GM21619 (cell line): ENCODE measurements around the gene PAPLN.

Experiments
- ATAC-seq: cut with Tn5 transposase; IDR thresholded peaks from one replicate; pipeline ENCODE4 v1.9.1; 2021; ENCODE audit not compliant: unreplicated experiment

Gene PAPLN

DNA sequence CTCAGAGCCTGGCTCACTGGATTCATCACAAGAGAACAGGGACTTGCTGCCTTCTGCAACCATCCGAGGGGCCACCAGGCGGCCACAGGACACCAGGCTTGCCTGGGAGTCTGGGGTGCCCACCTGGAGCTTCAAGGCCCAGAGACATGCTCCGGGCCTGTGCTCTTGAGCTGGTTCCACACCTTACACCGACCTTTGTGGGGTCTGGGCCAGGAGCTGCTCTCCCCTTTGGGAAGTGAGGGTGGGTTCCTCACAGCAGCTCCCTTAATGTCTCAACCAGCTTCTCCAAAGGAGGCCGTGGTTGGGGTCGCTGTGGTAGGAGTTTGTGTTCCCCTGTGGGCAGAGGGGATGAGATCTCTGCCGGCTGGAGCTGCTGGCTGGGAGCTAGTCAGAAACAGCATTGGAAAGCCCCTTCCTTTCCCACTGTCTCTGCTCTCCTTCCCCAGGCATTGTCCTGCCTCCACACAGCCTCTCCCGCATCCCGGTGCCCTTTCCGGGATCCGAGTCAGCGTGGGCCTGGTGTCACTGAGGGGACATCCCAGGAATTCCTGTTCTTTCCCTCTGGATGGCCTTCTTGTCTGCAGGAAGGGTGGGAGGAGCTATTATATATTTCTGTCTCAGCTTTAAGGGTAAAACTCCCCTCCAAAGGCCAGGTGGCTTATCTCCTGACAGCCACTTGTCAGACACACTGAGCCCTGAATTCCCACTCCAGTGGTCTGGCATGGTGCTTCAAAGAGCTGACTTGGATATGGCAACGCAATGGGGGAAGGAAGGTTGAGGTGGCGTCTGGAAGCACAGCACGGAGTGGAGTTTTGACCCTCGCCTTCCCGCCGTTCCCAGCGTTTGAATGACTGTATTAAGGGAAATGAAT lies 5.1 kb upstream of the PAPLN start:
- no peak for ATAC-seq

DNA sequence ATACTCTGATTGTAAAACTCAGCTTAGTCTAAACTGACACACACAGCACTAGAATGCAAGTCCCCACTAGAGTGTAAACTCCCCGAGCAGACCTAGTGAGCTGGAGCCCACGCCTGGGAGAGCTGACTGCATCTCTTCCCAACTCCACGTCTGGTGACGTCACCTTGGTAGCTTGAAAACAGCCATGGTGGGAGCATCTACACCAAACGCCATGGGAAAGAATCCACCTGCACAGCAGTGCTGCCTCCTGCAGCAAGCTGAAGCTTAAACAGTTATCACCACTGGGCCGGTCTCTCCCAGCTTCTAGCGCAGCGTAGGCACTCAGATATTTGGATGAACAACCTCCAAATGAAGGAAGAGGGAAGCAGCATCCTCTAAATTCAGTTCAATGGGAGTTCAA lies 4.3 kb upstream of the PAPLN start:
- no peak for ATAC-seq

- ATAC-seq, result no peak
Observed at GRCh38 chr14:73233564-73233963, 3.7 kb upstream of the PAPLN start.

- ATAC-seq, result no peak
Observed at GRCh38 chr14:73234029-73234428, 3.3 kb upstream of the PAPLN start.

- no peak for ATAC-seq
Observed at GRCh38 chr14:73234586-73235394, 2.5 kb upstream of the PAPLN start.

GRCh38 chr14:73235531-73236155 lies 1.7 kb upstream of the PAPLN start:
- ATAC-seq, result no peak

GRCh38 chr14:73236157-73236556 lies 1.1 kb upstream of the PAPLN start:
- no peak for ATAC-seq

DNA sequence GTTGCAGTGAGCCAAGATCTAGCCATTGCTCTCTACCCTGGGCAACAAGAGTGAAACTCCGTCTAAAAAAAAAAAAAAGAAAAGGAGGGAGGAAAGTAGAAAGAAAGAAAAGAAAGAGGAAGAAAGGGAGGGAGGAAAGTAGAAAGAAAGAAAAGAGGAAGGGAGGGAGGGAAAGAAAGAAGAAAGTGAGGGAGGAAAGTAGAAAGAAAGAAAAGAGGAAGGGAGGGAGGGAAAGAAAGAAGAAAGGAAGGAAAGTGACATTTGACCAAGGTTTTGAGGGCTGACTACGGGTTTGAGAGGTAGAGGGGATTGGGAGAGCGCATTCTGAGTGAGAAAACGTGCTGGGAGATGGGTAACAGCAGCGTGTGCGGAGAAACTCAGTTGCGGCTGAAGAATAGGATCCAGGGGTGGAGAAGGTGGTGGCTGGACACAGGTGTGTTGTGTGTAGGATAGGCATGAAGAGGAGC lies 521 bp upstream of the PAPLN start:
- ATAC-seq, result no peak

- ATAC-seq, result no peak
Observed at GRCh38 chr14:73237786-73238423, 599 bp downstream of the PAPLN start.

DNA sequence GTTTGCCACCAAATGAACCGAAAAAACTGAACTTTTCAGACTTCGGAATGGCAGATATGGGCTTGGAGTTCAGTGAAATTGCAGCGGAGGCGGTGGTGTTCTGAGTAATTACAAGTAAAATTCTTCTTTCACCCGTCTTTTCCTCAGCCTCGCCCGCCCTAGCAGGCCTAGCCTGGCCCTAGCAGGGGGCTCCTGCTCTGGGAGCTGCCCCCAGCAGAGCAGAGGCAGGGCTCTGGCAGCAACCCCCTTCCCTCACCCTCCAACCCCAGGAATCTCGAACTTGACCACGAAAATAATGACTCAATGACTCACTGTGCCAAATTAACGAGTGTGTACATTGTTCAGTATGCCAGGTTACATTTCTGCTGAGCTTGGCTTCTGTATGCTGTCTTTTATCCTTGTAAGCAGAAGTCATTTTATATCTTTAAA lies 1.1 kb downstream of the PAPLN start:
- no peak for ATAC-seq

DNA sequence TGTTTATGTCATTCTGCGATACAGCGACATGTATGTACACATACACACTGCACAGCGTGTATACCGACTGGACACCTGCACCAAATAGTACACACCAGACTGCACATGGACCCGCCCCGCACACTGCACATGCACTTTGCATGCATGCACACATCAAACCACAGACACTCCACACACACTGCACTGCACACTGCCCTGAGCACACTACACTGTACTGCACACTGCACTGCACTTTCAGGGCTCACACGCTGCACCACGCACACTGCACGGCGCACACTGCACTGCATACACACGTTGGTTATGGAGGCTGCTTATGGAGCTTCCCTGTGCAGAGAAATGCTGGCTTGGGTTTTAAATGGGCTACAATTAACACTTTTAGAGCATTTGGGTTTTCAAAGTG lies 1.6 kb downstream of the PAPLN start:
- no peak for ATAC-seq

- ATAC-seq, result no peak
Observed at GRCh38 chr14:73239393-73240241, 2.3 kb downstream of the PAPLN start.

- ATAC-seq, result no peak
Observed at GRCh38 chr14:73240816-73241480, 3.6 kb downstream of the PAPLN start.

GRCh38 chr14:73241481-73242165 lies 4.3 kb downstream of the PAPLN start:
- no peak for ATAC-seq

- ATAC-seq, result no peak
Observed at GRCh38 chr14:73242357-73242901, 5.1 kb downstream of the PAPLN start.

GRCh38 chr14:73243341-73243740 lies 6.0 kb downstream of the PAPLN start:
- ATAC-seq, result no peak

DNA sequence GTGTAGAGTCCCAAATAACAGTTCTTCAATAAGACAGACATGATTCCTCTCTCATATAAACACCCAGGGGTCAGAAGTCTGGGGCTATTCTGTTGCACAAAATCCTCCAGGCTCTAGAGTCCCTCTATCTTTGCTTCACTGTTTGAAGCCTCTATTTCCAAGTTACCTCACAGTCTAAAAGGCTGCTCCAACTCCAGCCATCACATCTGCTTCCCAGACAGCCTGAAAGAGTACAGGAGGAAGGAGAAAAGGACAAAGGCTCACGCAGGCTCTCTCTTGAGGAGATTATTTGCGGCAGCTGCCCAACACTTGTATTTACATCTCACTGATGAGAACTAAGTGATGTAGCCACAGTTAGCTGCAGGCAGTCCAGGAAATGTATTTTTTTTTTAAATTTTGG lies 6.4 kb downstream of the PAPLN start:
- no peak for ATAC-seq

GRCh38 chr14:73244541-73245290 lies 7.4 kb downstream of the PAPLN start:
- ATAC-seq, result no peak
